H1 (cell line): ENCODE results near the gene CAMKMT. TPM values are rescaled to one million over a fixed set of nuclear protein-coding genes. Genes with fewer than 3 reads are reported as not detected.

Experiments
- CTCF ChIA-PET: fragments of 300-600 bp; sonication (Branson Sonifier 250); formaldehyde crosslinking; loops from one replicate; lab custom pipeline; 2021; ENCODE audit not compliant: partially characterized antibody; lab: Charles Lee
- POLR2A ChIA-PET: fragments of 300-600 bp; sonication (Branson Sonifier 250); formaldehyde crosslinking; loops from one replicate; lab custom pipeline; 2021; ENCODE audit warnings: inconsistent platforms; ENCODE audit not compliant: partially characterized antibody; lab: Charles Lee
- DNase-seq, 2 experiments: peaks; one replicate each; pipeline versions ENCODE4 v3.0.0 to v3.0.0-alpha.2; 2010 to 2022; ENCODE audit warnings: low spot score in 2 of 2, low read depth in 1 of 2, mixed read lengths in 1 of 2
- FAIRE-seq: peaks from 2 replicates; lab custom pipeline; 2011; peaks lifted over from hg19 to GRCh38; lab: Jason Lieb, UNC
- H2AFZ ChIP-seq: 2 replicates; pipeline ENCODE4 v1.8.1; 2012; ENCODE audit warnings: low read length, inconsistent platforms
- H2AK5ac ChIP-seq: 2 replicates; pipeline ENCODE4 v1.6.1; 2013; ENCODE audit warnings: low read depth, low read length
- H2BK120ac ChIP-seq: replicated peaks from 2 replicates; pipeline ENCODE3; 2013; ENCODE audit warnings: low read depth, low read length, inconsistent platforms
- H2BK12ac ChIP-seq: 2 replicates; pipeline ENCODE4 v1.6.1; 2013; ENCODE audit warnings: low read depth, low read length
- H2BK15ac ChIP-seq: 2 replicates; pipeline ENCODE4 v1.6.1; 2013; ENCODE audit warnings: low read length
- H2BK20ac ChIP-seq: 2 replicates; pipeline ENCODE4 v1.6.1; 2013; ENCODE audit warnings: low read length
- H2BK5ac ChIP-seq: 2 replicates; pipeline ENCODE4 v1.6.1; 2013; ENCODE audit warnings: low read depth, low read length
- H3K14ac ChIP-seq: 2 replicates; pipeline ENCODE4 v1.6.1; 2013; ENCODE audit warnings: inconsistent platforms; ENCODE audit not compliant: insufficient read length
- H3K18ac ChIP-seq: 2 replicates; pipeline ENCODE4 v1.6.1; 2013; ENCODE audit warnings: low read length; ENCODE audit errors: extremely low read depth
- H3K23ac ChIP-seq: 2 replicates; pipeline ENCODE4 v1.6.1; 2013; ENCODE audit warnings: inconsistent platforms; ENCODE audit not compliant: insufficient read length
- H3K23me2 ChIP-seq: 2 replicates; pipeline ENCODE4 v1.6.1; 2013; ENCODE audit warnings: low read depth, low read length
- H3K27ac ChIP-seq: 2 replicates; pipeline ENCODE4 v1.6.1; 2011; ENCODE audit warnings: low read depth, low read length, inconsistent platforms
- H3K27me3 ChIP-seq, 4 experiments: replicated peaks in 1 of 4; 1 replicate in 1 of 4; 2 replicates in 3 of 4; pipeline versions ENCODE4 v1.6.1 to v1.8.1; 2011 to 2013; ENCODE audit warnings: low read length in 3 of 4, mild to moderate bottlenecking in 3 of 4, inconsistent platforms in 2 of 4, mixed read lengths in 2 of 4, moderate library complexity in 1 of 4; ENCODE audit not compliant: control insufficient read depth in 3 of 4, insufficient read depth in 3 of 4; ENCODE audit errors: extremely low read depth in 1 of 4
- H3K36me3 ChIP-seq, 4 experiments: 2 replicates each; pipeline versions ENCODE4 v1.6.1 to v1.8.1; 2011 to 2013; ENCODE audit warnings: mild to moderate bottlenecking in 4 of 4, low read length in 3 of 4, moderate library complexity in 2 of 4, control low read depth in 1 of 4, inconsistent platforms in 1 of 4; ENCODE audit not compliant: insufficient read depth in 4 of 4, control insufficient read depth in 2 of 4
- H3K4ac ChIP-seq: replicated peaks from 2 replicates; pipeline ENCODE3; 2013; ENCODE audit warnings: low read length, low read depth, mixed read lengths, inconsistent platforms; ENCODE audit not compliant: insufficient read length
- H3K4me1 ChIP-seq, 4 experiments: replicated peaks in 1 of 4; 1 replicate in 1 of 4; 2 replicates in 3 of 4; pipeline versions ENCODE4 v1.6.1 to v1.8.1; 2011 to 2013; ENCODE audit warnings: low read length in 3 of 4, inconsistent platforms in 2 of 4, mixed read lengths in 1 of 4; ENCODE audit not compliant: insufficient read depth in 4 of 4, control insufficient read depth in 3 of 4
- H3K4me2 ChIP-seq, 2 experiments: 2 replicates each; pipeline versions ENCODE4 v1.6.1 to v1.8.1; 2011 to 2013; ENCODE audit warnings: low read depth in 2 of 2, low read length in 2 of 2, control low read depth in 1 of 2, inconsistent platforms in 1 of 2, mild to moderate bottlenecking in 1 of 2; ENCODE audit not compliant: insufficient read depth in 1 of 2
- H3K4me3 ChIP-seq, 4 experiments: fragments of 200-600, 300-600 bp in 1 of 4; sonication (generic), shearing (Covaris generic), sonication (Bioruptor Twin) in 1 of 4; 2 replicates each; pipeline versions ENCODE4 v1.5.1 to v1.8.1; 2011 to 2016; ENCODE audit warnings: low read length in 4 of 4, low read depth in 3 of 4, control low read depth in 2 of 4, inconsistent platforms in 2 of 4, mild to moderate bottlenecking in 2 of 4, mixed read lengths in 1 of 4, moderate library complexity in 1 of 4; ENCODE audit not compliant: insufficient read depth in 2 of 4; ENCODE audit errors: extremely low read depth in 1 of 4
- H3K56ac ChIP-seq: replicated peaks from 2 replicates; pipeline ENCODE3; 2013; ENCODE audit warnings: low read depth, mild to moderate bottlenecking, mixed read lengths, low read length, inconsistent platforms; ENCODE audit not compliant: insufficient read length
- H3K79me1 ChIP-seq: 2 replicates; pipeline ENCODE4 v1.6.1; 2013; ENCODE audit warnings: low read depth, low read length, control low read depth
- H3K79me2 ChIP-seq, 2 experiments: 2 replicates each; pipeline versions ENCODE4 v1.6.1 to v1.8.1; 2012 to 2013; ENCODE audit warnings: low read length in 2 of 2, mild to moderate bottlenecking in 2 of 2, inconsistent platforms in 1 of 2; ENCODE audit not compliant: insufficient read depth in 2 of 2, control insufficient read depth in 1 of 2
- H3K9ac ChIP-seq, 4 experiments: replicated peaks in 1 of 4; 1 replicate in 1 of 4; 2 replicates in 3 of 4; pipeline versions ENCODE4 v1.6.1 to v1.8.1; 2011 to 2013; ENCODE audit warnings: low read depth in 3 of 4, low read length in 3 of 4, control low read depth in 2 of 4, mild to moderate bottlenecking in 2 of 4, moderate library complexity in 2 of 4, inconsistent platforms in 1 of 4; ENCODE audit errors: extremely low read depth in 1 of 4
- H3K9me3 ChIP-seq, 2 experiments: 2 replicates each; pipeline versions ENCODE4 v1.6.1 to v1.8.1; 2012 to 2013; ENCODE audit warnings: mild to moderate bottlenecking in 2 of 2, moderate library complexity in 2 of 2, control low read depth in 1 of 2, inconsistent platforms in 1 of 2, low read depth in 1 of 2, low read length in 1 of 2, mixed read lengths in 1 of 2; ENCODE audit not compliant: insufficient read depth in 2 of 2
- H4K20me1 ChIP-seq, 2 experiments: replicated peaks in 1 of 2; 2 replicates each; pipeline versions ENCODE3 to v1.8.1; 2011 to 2013; ENCODE audit warnings: inconsistent platforms in 2 of 2, low read length in 2 of 2, mild to moderate bottlenecking in 1 of 2; ENCODE audit not compliant: insufficient read depth in 2 of 2, control insufficient read depth in 1 of 2
- H4K5ac ChIP-seq: 2 replicates; pipeline ENCODE4 v1.6.1; 2013; ENCODE audit warnings: low read length, low read depth, mixed read lengths, inconsistent platforms; ENCODE audit not compliant: insufficient read length
- H4K8ac ChIP-seq: 2 replicates; pipeline ENCODE4 v1.8.0; 2013; ENCODE audit warnings: mild to moderate bottlenecking, moderate library complexity, low read length, inconsistent platforms; ENCODE audit not compliant: insufficient read depth; ENCODE audit errors: extremely low read depth
- H4K91ac ChIP-seq: replicated peaks from 2 replicates; pipeline ENCODE3; 2013; ENCODE audit warnings: low read length, mixed read lengths, inconsistent platforms; ENCODE audit not compliant: insufficient read length
- CHD2 ChIP-seq: IDR thresholded peaks from 2 replicates; pipeline ENCODE4 v1.6.1; 2012; ENCODE audit warnings: low read length, improper control_type of control experiment
- POLR2A ChIP-seq, 2 experiments: IDR thresholded peaks; 1 replicate in 1 of 2; 2 replicates in 1 of 2; pipeline ENCODE4 v1.6.1; 2011; ENCODE audit warnings: low read depth in 2 of 2, low read length in 2 of 2, mild to moderate bottlenecking in 2 of 2; ENCODE audit errors: control extremely low read depth in 1 of 2
- RFX5 ChIP-seq: IDR thresholded peaks from 2 replicates; pipeline ENCODE4 v1.6.1; 2011; ENCODE audit warnings: low read depth, low read length, improper control_type of control experiment, borderline replicate concordance
- SIX5 ChIP-seq: IDR thresholded peaks from 2 replicates; pipeline ENCODE4 v1.6.1; 2011; ENCODE audit warnings: mild to moderate bottlenecking, low read depth, low read length
- TBP ChIP-seq: IDR thresholded peaks from 2 replicates; pipeline ENCODE4 v1.6.1; 2011; ENCODE audit warnings: low read depth, low read length, improper control_type of control experiment
- WGBS, 2 experiments: shearing (Covaris generic) in 1 of 2; methylation state at CpG; one replicate each; pipeline versions ENCODE4 v1.1.6 to v1.1.7; 2013 to 2015; ENCODE audit warnings: low lambda C conversion rate in 2 of 2, mixed read lengths in 2 of 2, inconsistent platforms in 1 of 2, low coverage in 1 of 2, missing lambda C conversion rate in 1 of 2; ENCODE audit not compliant: insufficient replicate concordance in 2 of 2, insufficient coverage in 1 of 2, insufficient read length in 1 of 2; ENCODE audit errors: extremely low coverage in 1 of 2, missing lambda C conversion rate in 1 of 2; 5-methylcytosine and 5-hydroxymethylcytosine counted together
- polyA plus RNA-seq, 7 experiments: library from polyadenylated mRNA; depleted of rRNA in 3 of 7; stranded (reverse) in 5 of 7; unstranded in 2 of 7; fragments of >200 nt in 5 of 7; fragments of 200-250 nt in 2 of 7; gene quantifications; 1 replicate in 5 of 7; 2 replicates in 1 of 7; 4 replicates in 1 of 7; pipeline versions ENCODE4 v1.2.1 to v1.2.3, GENCODE V29; 2011 to 2013; ENCODE audit warnings: missing spikeins in 2 of 7, mixed read lengths in 2 of 7
- total RNA-seq: library from RNA; stranded (reverse); fragmentation: NEBNext Ultra II Directional; extraction: Animal tissue kit (Norgen Biotek cat#: 25700); gene quantifications from 2 replicates; pipeline ENCODE4 v1.2.1, GENCODE V29; 2021

Gene CAMKMT
- total and polyA plus RNA-seq, 2 of the 8 experiments (the other 6 are each of a cell fraction or from before 2014, with no cell fraction given), result 14.7 to 22.4 TPM

DNA sequence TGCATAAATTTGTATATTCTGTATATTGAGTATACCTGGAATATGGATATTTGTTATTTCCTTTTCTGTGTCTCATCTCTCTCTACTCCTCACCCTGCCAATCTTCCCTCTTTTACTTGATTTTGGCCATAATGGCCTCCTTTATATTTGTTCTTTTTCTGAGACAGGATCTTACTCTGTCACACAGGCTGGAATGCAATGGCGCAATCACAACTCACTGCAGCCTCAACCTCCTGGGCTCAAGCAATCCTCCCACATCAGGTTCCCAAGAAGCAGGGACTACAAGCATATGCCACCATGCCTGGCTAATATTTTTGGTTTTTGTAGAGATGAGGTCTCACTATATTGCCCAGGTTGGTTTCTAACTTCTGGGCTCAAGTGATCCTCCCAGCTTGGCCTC is 30.9 kb upstream of the CAMKMT start:
- Histone ChIP-seq H2AFZ (no peak overlapping the region), H3K79me1 (no peaks in the 10 kb centered on the region), H3K27ac (no peak overlapping the region), H3K79me2 (no peaks in the 10 kb centered on the region), H3K4me2 (no peak overlapping the region), H3K9me3 (no peaks in the 10 kb centered on the region), H3K4me3 (no peak overlapping the region), H4K5ac (no peak overlapping the region), H2BK15ac (no peak overlapping the region), H3K56ac (no peak overlapping the region), H4K20me1 (no peaks in the 10 kb centered on the region), H2BK12ac (no peak overlapping the region), H2BK120ac (no peak overlapping the region), H3K9ac (no peak overlapping the region), H3K4ac (no peak overlapping the region), H4K91ac (no peak overlapping the region), H2BK5ac (no peak overlapping the region), H4K8ac (no peak overlapping the region), H3K23ac (no peak overlapping the region), H3K18ac (no peak overlapping the region), H2AK5ac (no peak overlapping the region), H2BK20ac (no peak overlapping the region), H3K23me2 (no peaks in the 10 kb centered on the region), H3K27me3 (no peaks in the 10 kb centered on the region), H3K36me3 (peaks cover 0 to 13% (median 7%) of the 10 kb centered on the region in 4 experiments; a peak in 3 of 8 replicates), H3K4me1 (no peaks in the 10 kb centered on the region), H3K14ac (no peak overlapping the region)
- no peak for FAIRE-seq
- ChIA-PET POLR2A (no interaction called here), CTCF (no interaction called here)
- 92% methylated on average over 1 of the region's 1 CpG; no CpG with 5 or more reads in 1 of the 2 experiments for WGBS, 2 experiments
- DNase-seq, result no peak
- TF ChIP-seq SIX5 (no peak), TBP (no peak), CHD2 (no peak), POLR2A (IDR thresholded peaks at IDR 0.05; ENCODE audit: control extremely low read depth in 1 of 2, low read depth in 2 of 2, low read length in 2 of 2) (no peak), RFX5 (no peak)
